Measurements from ENCODE around the gene RAMP1.
"Not testable (repeated sequence)": the region's sequence is repeated elsewhere in the genome, so short reads cannot be mapped to it uniquely, and the experiment has no call there.

The RAMP1 gene

DNA sequence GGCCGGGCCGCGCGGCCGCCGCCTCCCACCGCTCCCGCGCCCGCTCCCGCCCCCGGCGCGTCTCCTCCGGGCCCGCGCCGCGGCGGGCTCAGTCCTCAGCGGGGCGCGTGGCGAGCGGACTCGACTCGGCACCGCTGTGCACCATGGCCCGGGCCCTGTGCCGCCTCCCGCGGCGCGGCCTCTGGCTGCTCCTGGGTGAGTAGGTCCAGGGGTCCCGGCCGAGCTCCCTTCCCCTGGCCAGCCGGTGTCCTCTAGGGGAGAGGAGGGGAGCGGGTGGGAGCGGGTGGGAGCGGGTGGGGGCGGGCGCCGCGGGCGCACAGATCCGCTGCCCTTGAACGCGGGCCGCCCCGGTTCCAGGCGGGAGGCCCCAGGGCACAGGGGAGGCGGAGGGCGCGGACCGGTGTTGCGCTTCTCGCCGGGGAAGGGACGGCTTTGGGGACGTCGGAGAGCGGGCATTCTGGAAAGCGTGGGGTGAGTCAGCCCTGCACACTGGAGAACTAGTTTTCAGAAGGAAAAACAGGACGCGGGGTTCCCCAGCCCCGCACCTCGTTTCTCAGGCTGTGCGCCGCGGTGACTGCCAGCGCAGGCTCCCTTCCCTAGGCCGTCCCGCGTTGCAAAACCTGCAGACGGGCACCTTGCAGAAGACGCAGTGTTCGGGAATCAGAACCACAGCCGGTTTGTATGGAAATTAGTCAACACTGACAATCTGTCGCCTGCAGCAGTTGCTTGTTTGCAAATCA is at the start of gene RAMP1:
RAMP1 (plus strand) TSS at position 91 of the 740 bp plus-strand sequence; CDS start at position 144, 53 bp downstream.
- DNase-seq (ENCODE audit: low read depth): no peak

DNA sequence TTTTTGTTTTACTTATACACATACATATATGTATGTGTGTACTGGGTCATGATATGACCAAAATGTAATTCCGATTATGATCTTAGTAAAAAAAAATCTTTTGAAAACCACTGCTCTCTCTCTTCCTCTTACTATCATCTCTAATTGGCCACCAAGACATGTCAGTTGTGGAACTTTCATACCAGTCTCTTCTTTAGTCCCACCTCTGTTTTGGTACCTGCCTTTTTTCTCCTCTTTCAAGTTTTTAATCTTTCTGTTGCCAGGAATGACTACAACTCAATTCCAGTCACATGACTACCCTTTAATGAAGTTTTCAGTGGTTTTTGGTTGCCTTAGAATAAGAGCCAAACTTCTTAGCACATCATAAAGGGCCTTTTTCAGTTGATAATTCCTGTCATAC is 43.8 kb upstream of the RAMP1 start:
- no peak for DNase-seq (ENCODE audit: low read depth)

DNA sequence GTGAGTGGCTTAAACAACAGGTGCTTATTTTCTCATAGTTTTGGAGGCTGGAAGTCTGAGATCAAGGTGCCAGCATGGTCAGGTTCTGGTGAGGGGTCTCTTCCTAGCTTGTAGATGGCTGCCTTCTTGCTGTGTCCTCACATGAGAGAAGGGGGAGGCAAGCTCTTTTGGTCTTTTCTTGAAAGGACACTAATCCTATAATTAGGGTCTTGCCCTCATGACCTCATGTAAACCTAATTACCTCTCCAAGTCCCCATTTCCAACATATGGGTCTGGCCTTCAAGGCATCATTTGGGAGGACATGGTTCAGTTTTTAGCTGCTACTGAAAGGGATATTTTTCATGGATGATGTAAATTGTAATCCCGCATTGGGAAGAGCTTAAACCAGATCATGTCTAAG is 42.9 kb upstream of the RAMP1 start:
- DNase-seq (ENCODE audit: low read depth): no peak

DNA sequence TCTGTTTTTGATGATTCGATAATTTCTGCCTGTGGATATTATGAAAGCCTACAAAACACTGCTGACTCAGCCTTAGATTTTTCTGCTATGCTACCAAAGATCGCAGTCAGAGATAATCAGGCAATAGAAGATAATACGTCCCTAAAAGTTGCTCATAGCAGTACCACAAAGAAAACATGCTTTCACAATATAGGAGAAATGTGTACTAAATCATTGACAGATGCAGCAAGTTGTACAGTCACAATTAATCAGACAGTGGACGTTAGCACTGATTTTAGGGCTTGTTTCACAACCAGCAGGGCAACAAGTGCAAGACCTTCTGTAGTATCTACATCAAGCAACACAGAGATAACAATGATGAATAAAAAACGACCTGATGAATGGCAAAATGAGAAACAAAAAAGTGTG is 41.4 kb upstream of the RAMP1 start:
- DNase-seq (ENCODE audit: low read depth): no peak

DNA sequence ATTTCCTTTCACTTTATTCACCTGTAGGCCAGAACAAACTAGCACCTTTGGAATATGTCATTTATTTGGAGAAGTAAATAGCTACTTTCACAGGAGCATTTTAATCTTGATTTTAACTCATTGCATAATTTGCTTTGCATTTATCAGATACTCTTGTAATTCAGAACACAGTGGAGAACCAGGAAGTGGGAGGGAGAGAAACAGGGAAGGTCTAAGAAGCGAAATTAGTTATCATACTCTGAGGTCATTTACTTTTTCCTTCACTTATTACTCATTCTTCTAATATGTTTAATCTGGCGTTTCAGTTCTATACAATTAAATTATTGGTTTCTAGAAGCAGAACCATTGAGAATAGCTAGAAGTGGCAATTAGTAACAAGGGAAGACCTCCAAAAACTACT is 40.2 kb upstream of the RAMP1 start:
- DNase-seq (ENCODE audit: low read depth): no peak

DNA sequence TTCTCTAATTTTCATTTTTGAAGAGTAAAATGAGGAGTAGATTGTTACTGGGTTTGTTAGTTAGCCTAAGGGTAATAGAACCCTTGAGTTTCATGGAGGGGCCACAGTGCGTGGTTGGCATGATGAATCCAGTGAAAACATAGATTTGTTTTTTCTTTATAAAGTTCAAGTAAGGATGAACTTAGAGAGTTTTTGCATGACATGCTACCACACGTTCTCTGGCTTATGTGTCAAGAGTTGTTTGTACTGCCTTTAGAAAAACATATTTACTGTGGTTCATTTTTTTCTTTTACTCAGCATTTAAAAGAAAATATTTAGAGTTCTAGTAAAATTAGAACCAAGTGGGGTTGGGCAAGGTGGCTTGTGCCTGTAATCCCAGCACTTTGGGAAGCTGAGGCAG is 39.0 kb upstream of the RAMP1 start:
- DNase-seq (ENCODE audit: low read depth): no peak

DNA sequence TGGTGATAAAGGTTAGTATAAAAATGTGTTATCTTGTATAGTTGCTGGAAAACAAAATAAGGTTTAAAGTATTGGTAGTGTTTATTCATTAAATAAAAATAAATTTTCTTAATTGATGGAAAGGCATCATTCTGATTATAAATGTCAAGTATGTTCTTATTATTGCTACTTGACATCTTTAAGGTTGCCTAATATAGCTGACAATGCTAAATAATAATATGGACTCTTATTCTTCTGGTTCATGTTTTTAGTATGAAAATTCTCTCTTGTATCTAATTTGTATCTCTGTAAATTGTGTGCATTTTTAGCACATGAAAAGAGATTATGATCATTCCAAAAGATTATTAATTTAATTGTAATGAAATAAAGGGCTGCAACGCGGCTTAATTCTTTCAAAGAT is 35.9 kb upstream of the RAMP1 start:
- no peak for DNase-seq (ENCODE audit: low read depth)

DNA sequence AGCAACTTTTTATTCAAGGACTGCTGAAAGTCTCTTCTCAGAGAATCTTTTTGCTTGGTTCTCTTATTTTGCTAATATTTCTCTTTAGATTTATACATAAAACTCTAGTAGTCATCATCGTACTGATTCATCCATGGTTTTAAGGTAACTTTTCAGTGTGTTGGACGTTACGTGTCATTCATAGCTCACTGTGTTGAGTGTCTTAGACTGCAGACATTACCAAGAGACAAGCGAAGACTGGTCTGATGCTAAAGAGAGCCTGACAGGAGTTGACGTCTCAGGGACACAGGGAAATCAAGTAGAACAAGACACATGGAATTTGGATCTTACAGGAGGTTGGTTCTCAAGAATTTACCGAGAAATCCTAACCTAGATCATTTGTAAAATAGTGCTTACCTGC is 35.3 kb upstream of the RAMP1 start:
- no peak for DNase-seq (ENCODE audit: low read depth)

DNA sequence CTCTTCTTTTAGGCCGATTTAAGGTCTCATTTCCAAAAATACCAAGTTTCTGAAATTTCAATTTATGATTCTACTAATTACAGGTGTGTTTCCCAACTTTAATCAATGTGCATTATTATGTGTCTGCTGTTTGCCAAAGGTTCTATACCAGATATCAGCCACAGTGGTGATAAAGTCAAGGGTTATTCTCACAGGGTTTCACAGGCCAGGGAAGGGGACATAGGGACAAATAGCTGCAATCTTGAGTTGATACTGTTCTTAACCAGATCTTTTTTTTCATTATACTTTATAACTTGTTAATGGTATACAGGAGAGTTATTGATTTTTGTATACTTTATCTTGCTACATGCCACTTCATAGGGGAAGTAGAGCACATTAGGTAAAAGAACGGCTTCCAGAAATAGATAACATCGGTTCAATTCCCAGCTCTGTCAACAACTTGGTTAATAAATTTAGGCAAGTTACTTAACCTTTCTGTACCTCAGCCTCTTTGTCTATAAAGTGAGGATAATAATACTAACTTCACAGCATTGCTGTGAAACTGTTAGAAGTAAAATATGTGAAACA is 31.9 kb upstream of the RAMP1 start:
- DNase-seq (ENCODE audit: low read depth): no peak

DNA sequence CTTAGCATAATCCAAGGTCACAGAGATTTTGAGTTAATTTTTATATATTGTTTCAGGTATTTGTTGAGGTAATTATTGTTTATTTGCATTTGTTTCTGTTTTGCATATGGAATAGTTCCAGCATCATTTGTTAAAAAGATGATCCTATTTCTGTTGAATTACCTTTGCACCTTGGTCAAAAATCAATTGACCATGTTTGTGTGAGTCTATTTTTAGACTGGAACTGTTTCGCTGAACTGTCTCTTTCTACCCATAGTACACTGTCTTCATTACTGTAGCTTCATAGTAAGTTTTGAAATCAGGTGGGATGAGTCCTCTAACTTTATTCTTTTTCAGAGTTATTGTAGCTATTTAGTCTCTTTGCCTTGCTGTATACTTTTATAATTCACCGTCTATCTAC is 28.9 kb upstream of the RAMP1 start:
- DNase-seq (ENCODE audit: low read depth): no peak

DNA sequence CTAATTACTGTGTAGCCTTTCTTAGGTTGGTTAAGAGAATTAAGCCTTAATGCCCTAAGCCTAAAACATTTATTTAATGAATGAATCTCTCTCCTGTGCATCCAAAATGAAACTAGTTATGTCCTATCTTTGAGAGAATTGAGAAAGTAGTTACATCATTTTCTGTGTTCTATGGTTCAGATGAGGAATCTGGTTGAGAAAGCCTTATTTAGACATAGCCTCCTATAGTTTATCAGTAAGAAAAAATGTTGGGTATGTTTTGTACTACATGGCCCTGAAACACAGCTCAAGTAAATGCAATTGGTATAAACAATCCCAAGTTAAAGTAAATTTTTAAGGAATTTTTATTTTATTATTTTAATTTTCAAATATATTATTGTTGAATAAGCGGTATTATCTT is 25.9 kb upstream of the RAMP1 start:
- no peak for DNase-seq (ENCODE audit: low read depth)

DNA sequence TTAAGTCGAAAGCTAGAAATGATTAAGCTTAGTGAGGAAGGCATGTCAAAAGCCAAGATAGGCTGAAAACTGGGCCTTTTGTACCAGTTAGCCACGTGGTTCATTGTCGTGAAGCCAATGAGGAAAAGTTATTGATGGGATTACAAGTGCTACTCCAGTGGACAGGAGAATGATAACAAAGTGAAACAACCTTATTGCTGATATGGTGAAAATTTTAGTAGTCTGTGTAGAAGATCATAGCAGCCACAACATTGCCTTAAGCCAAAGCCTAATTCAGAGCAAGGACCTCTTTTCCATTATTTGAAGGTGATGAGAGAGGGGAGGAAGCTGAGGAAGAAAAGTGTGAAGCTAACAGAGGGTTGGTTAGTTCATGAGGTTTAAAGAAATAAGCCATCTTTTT is 24.1 kb upstream of the RAMP1 start:
- no peak for DNase-seq (ENCODE audit: low read depth)

DNA sequence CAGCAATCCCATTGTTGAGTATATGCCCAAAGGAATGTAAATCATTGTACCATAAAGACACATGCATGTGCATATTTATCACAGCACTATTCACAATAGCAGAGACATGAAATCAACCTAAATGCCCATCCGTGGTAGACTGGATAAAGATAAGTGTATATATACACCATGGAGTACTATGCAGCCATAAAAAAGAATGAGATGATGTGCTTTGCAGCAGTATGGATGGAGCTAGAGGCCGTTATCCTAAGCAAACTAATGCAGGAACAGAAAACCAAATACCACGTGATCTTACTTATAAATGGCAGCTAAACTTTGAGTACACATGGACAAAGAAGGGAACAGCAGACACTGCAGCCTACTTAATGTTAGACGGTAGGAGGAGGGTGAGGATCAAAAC is 18.4 kb upstream of the RAMP1 start:
- DNase-seq (ENCODE audit: low read depth): no peak

DNA sequence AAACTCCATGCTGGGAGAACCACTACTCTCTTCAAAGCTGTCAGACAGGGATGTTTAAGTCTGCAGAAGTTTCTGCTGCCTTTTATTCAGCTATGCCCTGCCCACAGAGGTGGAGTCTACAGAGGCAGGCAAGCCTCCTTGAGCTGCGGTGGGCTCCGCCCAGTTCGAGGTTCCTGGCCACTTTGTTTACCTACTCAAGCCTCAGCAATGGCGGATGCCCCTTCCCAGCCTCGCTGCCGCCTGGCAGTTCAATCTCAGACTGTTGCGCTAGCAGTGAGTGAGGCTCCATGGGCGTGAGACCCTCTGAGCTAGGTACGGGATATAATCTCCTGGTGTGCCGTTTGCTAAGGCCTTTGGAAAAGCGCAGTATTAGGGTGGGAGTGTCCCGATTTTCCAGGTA is 10.5 kb upstream of the RAMP1 start:
- DNase-seq (ENCODE audit: low read depth): not testable (repeated sequence)

DNA sequence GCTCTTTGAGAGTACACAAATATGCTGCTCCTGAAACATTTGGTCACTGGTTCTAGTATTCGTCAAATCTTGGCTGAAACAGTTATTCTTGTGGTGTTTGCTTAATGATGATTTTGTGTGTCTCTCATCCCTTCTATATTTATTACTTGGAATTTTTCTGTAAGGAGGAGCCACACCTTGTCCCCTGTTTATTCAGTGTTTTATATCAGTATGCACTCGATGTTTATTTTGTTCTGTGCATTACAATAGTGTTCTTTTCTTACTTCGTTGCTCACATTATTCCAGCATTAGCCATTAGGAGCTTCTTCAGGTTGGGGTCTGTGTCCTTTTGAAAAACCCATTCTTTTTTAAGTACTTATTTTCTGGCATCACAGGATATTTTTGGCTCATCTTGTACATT is 5.1 kb upstream of the RAMP1 start:
- DNase-seq (ENCODE audit: low read depth): no peak

DNA sequence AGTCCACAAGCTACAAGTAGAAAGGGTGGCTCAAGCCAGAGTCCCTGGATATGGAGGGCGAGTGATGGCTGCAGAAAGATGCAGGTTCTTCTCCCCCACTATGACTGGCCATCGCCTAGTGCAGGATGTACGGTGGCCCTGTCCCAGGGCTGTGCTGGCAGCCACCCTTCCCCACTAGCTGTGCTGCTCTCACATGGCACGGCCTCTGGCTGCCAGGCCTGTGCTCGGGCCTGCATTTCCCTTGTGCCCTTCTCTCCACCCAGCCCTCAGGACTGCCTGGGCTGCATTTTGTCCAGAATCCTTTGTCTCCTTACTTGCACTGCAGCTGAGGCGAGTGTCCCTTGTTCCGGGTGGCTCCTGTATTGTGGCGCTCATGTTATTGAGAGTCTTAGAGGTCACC is 1.6 kb upstream of the RAMP1 start:
- no peak for DNase-seq (ENCODE audit: low read depth)

DNA sequence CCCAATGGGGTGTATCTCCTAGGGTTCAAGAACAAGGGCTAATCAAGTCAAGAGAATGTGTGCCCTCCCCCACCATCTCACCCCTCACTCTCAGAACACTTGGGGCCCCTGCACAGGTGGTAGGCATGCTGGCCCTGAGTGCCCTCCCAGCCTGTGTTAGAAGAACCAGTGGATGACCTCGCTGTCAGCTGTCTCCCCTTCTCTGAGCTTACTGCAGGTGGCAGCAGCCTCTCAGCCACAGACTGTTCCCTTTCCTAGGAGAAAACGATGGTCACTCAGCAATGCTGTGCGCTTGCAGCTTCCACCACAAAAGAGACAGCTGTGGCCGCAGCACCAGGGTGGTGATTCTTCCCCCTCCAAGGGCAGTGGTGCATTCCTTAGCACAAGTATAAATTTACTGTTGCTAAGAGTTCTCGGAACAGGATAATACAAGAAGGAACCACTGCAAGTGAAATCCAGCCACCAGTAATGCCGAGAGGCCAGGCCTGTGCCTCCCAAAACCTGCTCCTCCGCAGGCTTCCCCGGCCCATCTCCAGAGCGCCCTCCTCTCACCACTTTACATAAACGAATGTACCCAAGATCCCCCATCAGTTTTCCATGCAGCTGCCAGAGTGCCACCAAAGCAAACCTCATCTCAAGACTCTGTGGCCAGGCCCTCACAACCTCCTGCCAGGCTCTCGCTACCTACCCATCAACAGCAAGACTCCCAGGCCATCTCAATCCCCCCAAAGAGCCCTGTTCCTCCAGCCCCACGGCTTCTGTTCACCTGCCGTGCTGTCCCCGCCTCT is 935 bp upstream of the RAMP1 start:
- no peak for DNase-seq (ENCODE audit: low read depth)

DNA sequence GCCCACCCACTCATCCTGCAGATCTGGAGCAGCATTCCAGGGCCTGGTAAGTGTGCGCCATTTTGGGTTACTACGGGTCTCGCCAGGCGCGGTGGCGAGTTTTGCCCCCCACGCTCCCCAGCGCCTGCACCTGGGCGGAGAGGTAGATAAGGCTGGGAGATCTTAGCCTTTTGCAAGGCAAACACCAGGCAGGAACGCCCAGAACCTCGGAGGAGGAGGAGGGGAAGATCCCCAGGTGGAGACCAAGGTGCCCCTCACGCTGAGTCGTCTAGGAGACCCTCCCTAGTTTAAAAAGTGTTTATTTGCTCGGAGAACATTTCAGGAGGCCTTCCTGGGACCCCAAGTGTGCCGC is 365 bp upstream of the RAMP1 start:
- no peak for DNase-seq (ENCODE audit: low read depth)

DNA sequence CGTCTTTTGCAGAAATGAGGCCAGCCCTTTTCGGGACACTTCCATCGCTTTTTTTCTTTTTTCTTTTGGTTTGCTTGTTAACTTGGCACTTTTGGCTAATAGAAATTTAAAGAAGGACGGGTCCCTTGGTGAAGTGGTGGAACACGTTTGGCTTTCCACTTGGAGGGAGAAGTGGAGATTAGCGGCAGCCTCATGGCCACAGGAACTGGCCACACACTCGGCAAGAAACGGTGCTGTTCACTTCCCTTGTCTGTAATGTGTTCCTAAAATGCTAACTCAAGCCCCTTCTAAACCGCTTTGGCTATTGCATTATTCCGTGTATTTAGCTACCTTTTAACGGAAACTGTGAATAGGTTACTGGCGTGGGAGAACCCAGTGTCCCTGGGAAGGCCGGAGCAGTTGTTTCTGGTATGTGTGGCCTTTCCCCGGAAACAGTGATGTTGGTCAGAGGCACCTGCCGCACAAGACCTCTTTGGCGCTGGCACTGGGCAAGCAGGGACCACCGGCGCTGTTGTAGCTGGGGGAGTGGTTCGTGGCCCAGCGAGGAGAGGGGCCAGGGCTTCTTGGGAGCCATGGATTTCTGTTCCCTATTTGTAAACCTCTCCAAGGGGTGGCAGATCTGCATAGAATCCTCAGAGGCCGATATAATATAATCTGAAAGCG is 981 bp downstream of the RAMP1 start:
- DNase-seq (ENCODE audit: low read depth): no peak

DNA sequence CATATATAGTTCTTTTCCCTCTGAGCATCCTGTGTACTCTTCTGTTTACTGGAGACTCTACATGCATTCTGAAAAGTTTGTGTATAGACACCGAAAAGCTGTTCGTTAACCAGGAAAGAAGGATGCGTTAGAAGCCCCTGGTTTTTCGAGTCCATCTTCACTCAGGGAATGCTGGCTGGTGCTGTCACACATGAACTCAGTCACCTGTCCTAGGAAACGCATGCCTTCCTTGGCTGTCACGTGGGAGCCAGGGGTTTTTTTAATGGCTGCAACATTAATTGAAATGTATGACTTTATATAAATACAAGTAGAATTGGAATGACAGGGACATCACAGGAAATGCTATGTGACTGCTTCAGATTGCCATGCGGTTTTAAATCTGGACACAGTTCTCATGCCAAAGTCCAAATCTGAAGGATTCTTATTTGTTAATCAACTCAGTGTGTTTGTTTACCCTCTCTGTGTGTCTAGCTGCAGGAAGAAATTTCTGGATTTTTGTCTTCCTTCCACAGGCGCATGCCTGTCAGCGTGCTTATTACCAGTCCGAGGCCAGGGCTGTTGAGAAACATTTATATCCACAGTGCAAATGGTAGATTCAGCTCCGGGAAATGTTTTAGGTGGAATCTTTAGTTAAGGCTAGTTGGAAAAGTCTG is 2.6 kb downstream of the RAMP1 start:
- no peak for DNase-seq (ENCODE audit: low read depth)

DNA sequence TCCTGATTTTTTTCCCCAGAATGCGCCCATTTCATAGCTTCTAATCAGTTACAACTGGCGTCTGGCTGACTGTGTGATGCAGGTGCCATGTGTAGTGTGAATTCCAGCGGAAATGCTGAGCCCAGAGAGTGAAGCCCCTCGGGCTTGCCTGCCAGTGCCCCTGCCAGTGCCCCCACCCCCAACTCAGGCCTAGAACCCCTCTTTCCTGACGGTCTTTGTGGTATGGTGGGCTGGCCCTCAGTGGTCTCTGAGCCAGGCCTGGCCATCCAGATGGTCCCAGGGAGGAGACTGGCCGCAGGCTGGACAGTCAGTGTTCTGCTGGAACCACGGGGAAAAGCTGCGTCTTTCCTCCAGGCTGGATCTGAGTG is 3.1 kb downstream of the RAMP1 start:
- DNase-seq (ENCODE audit: low read depth): no peak

DNA sequence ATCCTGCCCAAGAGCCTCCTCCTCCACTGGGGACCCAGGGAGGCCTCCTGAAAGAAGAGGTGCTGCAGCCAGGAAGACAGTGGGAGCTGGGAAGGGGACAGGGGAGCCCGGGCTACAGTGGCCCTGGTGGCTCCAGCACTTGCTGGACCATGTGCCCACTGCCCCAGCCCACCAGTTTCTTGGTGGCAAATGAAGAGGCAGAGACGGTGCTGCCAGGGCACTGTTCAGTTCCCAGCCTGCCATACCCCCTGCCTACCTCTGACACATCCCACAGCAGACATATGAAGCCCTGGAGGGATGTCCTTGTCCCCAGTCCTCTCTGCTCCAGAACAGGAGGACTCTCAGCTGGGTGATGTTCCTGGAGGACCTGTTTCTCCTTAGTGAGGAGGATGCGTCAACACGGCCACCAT is 3.7 kb downstream of the RAMP1 start:
- DNase-seq (ENCODE audit: low read depth): no peak
